Measurements from ENCODE around the gene ANKDD1B.
A peak's percentile ranks its signal among the peaks of the same experiment; 100 is the strongest.

The ANKDD1B gene

DNA sequence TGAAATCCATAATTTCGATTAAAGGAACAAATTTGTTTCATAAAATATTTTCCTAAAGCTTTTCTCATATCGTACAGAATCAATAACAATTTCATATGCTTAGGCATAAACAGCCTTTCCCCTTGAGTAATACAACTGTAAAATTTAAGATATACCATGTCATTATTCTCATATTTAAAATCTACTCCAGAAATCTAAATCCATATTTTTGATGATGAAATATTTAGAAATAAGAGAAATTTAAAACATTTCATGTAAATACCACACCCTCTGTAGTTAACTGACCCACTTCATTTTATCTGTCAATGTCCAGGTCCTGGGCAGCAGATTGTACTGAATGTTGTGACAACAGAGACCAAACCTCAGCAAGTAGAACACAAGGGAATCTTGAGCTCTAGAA, 100.8 kb downstream of the ANKDD1B start (continued):
- TF ChIP-seq, protein P1, sequence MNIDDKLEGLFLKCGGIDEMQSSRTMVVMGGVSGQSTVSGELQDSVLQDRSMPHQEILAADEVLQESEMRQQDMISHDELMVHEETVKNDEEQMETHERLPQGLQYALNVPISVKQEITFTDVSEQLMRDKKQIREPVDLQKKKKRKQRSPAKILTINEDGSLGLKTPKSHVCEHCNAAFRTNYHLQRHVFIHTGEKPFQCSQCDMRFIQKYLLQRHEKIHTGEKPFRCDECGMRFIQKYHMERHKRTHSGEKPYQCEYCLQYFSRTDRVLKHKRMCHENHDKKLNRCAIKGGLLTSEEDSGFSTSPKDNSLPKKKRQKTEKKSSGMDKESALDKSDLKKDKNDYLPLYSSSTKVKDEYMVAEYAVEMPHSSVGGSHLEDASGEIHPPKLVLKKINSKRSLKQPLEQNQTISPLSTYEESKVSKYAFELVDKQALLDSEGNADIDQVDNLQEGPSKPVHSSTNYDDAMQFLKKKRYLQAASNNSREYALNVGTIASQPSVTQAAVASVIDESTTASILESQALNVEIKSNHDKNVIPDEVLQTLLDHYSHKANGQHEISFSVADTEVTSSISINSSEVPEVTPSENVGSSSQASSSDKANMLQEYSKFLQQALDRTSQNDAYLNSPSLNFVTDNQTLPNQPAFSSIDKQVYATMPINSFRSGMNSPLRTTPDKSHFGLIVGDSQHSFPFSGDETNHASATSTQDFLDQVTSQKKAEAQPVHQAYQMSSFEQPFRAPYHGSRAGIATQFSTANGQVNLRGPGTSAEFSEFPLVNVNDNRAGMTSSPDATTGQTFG (tag by site-specific recombination; IDR thresholded peaks at IDR 0.05; ENCODE audit: borderline replicate concordance) = no peak
- no peak for TF ChIP-seq BCL11A (tag by site-specific recombination; IDR thresholded peaks at IDR 0.05; ENCODE audit: low read depth)
- no peak for TF ChIP-seq ZNF837 (tag by site-specific recombination; IDR thresholded peaks at IDR 0.05)
- TF ChIP-seq MEIS1 (CRISPR knock-in tag; IDR thresholded peaks at IDR 0.05; ENCODE audit: borderline replicate concordance) = no peak
- TF ChIP-seq ZNF776 (tag by site-specific recombination; IDR thresholded peaks at IDR 0.05; ENCODE audit: borderline replicate concordance) = no peak
- TF ChIP-seq ZBTB20 (tag by site-specific recombination; IDR thresholded peaks at IDR 0.05) = no peak
- TF ChIP-seq OVOL3 (tag by site-specific recombination; IDR thresholded peaks at IDR 0.05) = no peak
- TF ChIP-seq ZNF292 (tag by site-specific recombination; IDR thresholded peaks at IDR 0.05; ENCODE audit: borderline replicate concordance, low read depth) = no peak
- TF ChIP-seq HOXD13 (CRISPR knock-in tag; IDR thresholded peaks at IDR 0.05; ENCODE audit: borderline replicate concordance) = no peak
- TF ChIP-seq ZNF341 (tag by site-specific recombination; IDR thresholded peaks at IDR 0.05; ENCODE audit: low read depth) = no peak
- no peak for TF ChIP-seq ZNF600 (tag by site-specific recombination; IDR thresholded peaks at IDR 0.05)
- no peak for TF ChIP-seq ZNF184 (tag by site-specific recombination; IDR thresholded peaks at IDR 0.05)

DNA sequence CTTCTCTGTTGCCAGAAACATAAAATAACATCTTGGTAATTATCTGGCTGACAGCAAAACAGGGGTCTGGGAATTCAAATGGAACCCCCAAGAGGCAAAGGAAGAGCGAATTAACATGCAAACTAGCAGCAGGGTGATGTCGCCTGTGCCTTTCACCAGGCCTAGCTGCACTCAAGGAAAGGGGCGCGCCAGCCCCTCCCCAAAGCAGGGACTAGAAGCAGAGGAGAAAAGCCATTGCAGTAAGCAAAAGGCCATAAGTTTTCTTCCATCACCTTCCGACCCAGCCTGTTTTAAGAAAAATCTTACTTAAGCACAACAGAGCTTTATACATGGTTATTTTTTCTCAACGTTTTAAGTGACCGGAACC, 105.4 kb downstream of the ANKDD1B start:
- Histone ChIP-seq H3K4me3 (ENCODE audit: low read depth, low read length) (peak overlapping the region; percentile 74), H3K36me3 (ENCODE audit: control insufficient read depth in 2 of 2, insufficient read depth in 1 of 2, low read length in 2 of 2) (peaks cover 0 to 21% of the 10 kb centered on the region in 2 experiments; a peak in 2 of 3 replicates), H3K27ac (ENCODE audit: extremely low read depth, low read depth, low read length) (peak overlapping the region; percentile 59), H3K4me1 (ENCODE audit: control insufficient read depth, insufficient read depth, low read length) (peaks cover 3% of the 10 kb centered on the region; the same call in 1 of the 2 replicates), H3K9me3 (ENCODE audit: control insufficient read depth, insufficient read depth, low read depth, low read length) (no peaks in the 10 kb centered on the region)
- POLR2A ChIA-PET = interaction anchor here (1.0 to 1.6 kb wide), 8 partner anchors 9 to 396 kb away, joined by 3 to 10 read pairs (median 4); partner anchors contain the start of genes HMGCR and POLK
- CTCF ChIA-PET = no interaction called here
- TF ChIP-seq ZNF433 (tag by site-specific recombination; IDR thresholded peaks at IDR 0.05; ENCODE audit: low read depth) = no peak
- TF ChIP-seq, protein P2, sequence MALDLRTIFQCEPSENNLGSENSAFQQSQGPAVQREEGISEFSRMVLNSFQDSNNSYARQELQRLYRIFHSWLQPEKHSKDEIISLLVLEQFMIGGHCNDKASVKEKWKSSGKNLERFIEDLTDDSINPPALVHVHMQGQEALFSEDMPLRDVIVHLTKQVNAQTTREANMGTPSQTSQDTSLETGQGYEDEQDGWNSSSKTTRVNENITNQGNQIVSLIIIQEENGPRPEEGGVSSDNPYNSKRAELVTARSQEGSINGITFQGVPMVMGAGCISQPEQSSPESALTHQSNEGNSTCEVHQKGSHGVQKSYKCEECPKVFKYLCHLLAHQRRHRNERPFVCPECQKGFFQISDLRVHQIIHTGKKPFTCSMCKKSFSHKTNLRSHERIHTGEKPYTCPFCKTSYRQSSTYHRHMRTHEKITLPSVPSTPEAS (tag by site-specific recombination; IDR thresholded peaks at IDR 0.05) = no peak
- TF ChIP-seq ZNF501 (tag by site-specific recombination; IDR thresholded peaks at IDR 0.05) = no peak

DNA sequence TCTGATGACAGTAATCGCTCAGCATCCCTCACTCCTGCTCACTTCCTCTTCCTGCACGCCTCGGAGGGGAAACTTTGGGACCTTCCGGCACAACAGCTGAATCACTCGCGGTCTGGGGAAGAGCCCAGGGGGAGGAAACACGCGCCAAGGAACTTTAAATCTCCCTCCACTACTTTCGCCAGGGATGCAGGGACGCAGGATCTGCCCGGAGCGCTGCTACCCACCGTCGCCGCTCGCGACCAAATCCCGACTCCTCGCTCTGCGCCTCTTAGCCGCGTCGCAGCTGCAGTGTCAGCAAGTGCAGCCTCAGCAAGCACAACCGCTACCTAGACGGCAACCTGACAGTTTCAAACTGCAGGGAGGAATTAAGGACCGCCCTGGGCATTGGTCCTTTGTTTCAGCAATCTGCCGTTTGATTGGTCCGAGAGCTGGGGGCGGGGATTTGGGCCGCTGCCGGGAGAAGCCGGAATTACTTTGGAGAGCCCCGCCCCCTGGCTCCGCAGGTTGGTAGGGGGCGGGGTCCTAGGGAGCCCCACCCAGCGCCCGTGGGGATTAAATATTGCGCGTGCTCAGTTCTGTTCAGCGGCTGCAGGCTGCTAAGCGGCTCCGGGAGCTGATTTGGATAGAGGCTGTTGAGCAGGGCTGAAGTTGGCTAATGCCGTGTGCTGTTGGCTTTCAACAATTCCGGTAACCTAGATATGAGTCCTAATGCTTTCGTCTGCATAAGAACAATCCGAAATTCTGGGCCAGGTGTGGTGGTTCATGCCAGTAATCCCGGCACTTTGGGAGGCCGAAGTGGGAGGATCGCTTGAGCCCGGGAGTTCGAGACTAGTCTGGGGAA, 106.0 kb downstream of the ANKDD1B start, which contains the start of gene POC5:
TSS of gene POC5 (minus strand) at position 356 of the 841 bp plus-strand sequence. CDS start 4,500 bp downstream, outside the sequence.
- Histone ChIP-seq H3K9me3 (ENCODE audit: control insufficient read depth, insufficient read depth, low read depth, low read length) (no peaks in the 10 kb centered on the region), H3K27ac (ENCODE audit: extremely low read depth, low read depth, low read length) (peak within 1 kb of the TSS; percentile 59), H3K4me1 (ENCODE audit: control insufficient read depth, insufficient read depth, low read length) (peaks cover 3% of the 10 kb centered on the region; the same call in 1 of the 2 replicates), H3K4me3 (ENCODE audit: low read depth, low read length) (peak within 1 kb of the TSS; percentile 74), H3K36me3 (ENCODE audit: control insufficient read depth in 2 of 2, insufficient read depth in 1 of 2, low read length in 2 of 2) (peaks cover 0 to 18% of the 10 kb centered on the region in 2 experiments; a peak in 2 of 3 replicates)
- ChIA-PET POLR2A (interaction anchor here (0.5 to 1.6 kb wide), 12 partner anchors 10 to 1881 kb away, joined by 3 to 10 read pairs (median 4); partner anchors contain the start of genes HMGCR and POLK), CTCF (no interaction called here)
- TF ChIP-seq ZNF16 (tag by site-specific recombination; IDR thresholded peaks at IDR 0.05; ENCODE audit: low read depth) = no peak
- TF ChIP-seq, protein P3, sequence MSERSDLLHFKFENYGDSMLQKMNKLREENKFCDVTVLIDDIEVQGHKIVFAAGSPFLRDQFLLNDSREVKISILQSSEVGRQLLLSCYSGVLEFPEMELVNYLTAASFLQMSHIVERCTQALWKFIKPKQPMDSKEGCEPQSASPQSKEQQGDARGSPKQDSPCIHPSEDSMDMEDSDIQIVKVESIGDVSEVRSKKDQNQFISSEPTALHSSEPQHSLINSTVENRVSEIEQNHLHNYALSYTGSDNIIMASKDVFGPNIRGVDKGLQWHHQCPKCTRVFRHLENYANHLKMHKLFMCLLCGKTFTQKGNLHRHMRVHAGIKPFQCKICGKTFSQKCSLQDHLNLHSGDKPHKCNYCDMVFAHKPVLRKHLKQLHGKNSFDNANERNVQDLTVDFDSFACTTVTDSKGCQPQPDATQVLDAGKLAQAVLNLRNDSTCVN (tag by site-specific recombination; optimal IDR thresholded peaks at IDR 0.05) = peak; percentile 40
- no peak for TF ChIP-seq ZNF626 (tag by site-specific recombination; IDR thresholded peaks at IDR 0.05)
- TF ChIP-seq, protein P4, sequence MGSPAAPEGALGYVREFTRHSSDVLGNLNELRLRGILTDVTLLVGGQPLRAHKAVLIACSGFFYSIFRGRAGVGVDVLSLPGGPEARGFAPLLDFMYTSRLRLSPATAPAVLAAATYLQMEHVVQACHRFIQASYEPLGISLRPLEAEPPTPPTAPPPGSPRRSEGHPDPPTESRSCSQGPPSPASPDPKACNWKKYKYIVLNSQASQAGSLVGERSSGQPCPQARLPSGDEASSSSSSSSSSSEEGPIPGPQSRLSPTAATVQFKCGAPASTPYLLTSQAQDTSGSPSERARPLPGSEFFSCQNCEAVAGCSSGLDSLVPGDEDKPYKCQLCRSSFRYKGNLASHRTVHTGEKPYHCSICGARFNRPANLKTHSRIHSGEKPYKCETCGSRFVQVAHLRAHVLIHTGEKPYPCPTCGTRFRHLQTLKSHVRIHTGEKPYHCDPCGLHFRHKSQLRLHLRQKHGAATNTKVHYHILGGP (tag by site-specific recombination; IDR thresholded peaks at IDR 0.05) = no peak
- no peak for TF ChIP-seq ZNF214 (tag by site-specific recombination; IDR thresholded peaks at IDR 0.05; ENCODE audit: borderline replicate concordance)
- TF ChIP-seq, protein P5, sequence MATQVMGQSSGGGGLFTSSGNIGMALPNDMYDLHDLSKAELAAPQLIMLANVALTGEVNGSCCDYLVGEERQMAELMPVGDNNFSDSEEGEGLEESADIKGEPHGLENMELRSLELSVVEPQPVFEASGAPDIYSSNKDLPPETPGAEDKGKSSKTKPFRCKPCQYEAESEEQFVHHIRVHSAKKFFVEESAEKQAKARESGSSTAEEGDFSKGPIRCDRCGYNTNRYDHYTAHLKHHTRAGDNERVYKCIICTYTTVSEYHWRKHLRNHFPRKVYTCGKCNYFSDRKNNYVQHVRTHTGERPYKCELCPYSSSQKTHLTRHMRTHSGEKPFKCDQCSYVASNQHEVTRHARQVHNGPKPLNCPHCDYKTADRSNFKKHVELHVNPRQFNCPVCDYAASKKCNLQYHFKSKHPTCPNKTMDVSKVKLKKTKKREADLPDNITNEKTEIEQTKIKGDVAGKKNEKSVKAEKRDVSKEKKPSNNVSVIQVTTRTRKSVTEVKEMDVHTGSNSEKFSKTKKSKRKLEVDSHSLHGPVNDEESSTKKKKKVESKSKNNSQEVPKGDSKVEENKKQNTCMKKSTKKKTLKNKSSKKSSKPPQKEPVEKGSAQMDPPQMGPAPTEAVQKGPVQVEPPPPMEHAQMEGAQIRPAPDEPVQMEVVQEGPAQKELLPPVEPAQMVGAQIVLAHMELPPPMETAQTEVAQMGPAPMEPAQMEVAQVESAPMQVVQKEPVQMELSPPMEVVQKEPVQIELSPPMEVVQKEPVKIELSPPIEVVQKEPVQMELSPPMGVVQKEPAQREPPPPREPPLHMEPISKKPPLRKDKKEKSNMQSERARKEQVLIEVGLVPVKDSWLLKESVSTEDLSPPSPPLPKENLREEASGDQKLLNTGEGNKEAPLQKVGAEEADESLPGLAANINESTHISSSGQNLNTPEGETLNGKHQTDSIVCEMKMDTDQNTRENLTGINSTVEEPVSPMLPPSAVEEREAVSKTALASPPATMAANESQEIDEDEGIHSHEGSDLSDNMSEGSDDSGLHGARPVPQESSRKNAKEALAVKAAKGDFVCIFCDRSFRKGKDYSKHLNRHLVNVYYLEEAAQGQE (tag by site-specific recombination; IDR thresholded peaks at IDR 0.05) = no peak
- TF ChIP-seq ZNF792 (tag by site-specific recombination; IDR thresholded peaks at IDR 0.05) = no peak

All from HEK293 (cell line).